ENCODE measurements around the gene RAB18.
"Not testable (repeated sequence)": the region's sequence is repeated elsewhere in the genome, so short reads cannot be mapped to it uniquely, and the experiment has no call there.

Gene RAB18

DNA sequence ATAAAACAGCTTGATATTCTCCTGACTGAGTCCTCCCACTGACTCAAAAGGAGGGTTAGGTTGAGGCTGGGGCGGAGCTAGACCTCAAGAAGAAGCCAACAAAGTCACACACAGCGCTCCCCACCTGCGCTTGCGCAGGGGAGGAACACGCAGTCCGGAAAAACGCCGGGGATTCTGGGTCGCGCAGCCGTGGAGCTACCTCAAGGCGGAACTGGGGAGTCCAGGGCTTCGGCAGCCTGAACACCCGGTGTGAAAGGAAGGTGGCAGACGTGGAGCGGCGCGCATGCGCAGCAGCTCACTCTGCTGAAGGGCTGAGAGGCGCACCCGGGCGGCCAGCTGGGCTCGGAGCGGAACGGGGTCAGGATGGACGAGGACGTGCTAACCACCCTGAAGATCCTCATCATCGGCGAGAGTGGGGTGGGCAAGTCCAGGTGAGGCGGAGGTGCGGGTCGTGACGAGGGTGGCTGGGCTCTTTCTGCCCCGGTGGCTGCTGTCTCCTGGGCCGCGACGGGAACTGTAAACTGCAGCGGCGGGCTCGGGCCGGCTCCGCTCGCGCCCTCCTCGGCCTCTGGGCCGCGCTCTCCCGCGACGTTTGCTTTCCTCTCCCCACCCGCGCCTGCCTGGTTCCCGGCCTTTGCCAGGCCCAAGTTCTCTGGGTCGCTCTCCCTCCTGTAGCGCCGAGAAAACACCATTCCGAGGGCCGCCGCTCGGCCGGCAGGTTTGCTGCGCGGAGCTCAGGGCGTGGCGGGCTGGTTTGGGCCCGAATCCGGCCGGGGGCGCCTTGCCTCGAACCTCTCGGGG lies at the start of gene RAB18:
Gene RAB18, plus strand, starts transcription at position 298 of the 801 bp plus-strand sequence. Its CDS starts 66 bp downstream, at position 364.
- peak; percentile 98 for DNase-seq (ENCODE audit: low read depth)

DNA sequence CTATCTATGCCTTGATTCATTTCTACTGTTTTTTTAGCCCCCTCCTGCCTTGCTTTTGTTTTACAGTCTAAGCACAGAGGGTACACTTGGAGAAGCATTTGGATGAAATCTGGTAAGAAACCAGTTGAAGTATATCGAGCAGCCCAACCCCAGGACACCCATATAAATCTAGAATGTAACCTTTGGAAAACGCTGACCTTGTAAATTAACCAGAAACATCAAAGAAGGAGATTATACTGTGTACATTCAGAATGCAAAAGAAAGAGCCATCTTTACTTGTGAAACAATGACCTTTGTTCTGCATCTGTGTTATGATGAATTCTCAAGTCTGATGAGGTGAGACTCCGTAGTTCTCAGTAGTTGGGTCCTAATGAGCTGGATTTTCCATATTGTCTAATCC lies 49.3 kb upstream of the RAB18 start:
- no peak for DNase-seq (ENCODE audit: low read depth)

DNA sequence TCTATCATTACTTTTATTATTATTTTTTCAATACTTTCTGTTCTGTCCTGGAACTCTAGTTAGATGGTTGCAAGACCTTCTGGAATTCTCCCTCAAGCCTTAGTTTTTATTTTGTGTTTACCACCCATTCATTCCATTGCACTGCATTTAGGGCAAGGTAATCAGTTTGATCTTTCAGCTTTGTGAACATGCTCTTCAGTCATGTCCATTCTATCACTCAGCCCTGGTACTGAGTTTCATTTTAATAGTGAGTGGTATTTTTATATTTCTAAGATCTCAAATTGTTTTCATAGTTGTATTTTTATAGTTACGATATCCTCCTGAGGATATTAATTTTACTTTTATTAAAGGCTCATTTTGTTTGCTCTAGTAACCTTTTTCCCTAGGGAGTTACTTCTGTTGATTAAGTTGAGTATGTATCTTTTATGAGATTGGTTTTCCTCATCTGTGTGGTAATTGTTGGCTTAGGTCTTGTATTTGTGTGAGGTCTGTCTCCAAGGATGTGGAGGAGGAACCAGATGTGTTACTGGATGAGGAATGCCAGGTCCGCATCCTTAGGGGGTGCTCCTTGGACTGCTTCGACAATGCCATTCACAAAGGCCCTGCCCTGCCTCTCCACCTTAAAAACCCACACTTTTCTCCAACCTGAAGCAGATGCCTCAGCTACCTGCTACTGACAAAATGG lies 46.7 kb upstream of the RAB18 start:
- DNase-seq (ENCODE audit: low read depth): no peak

DNA sequence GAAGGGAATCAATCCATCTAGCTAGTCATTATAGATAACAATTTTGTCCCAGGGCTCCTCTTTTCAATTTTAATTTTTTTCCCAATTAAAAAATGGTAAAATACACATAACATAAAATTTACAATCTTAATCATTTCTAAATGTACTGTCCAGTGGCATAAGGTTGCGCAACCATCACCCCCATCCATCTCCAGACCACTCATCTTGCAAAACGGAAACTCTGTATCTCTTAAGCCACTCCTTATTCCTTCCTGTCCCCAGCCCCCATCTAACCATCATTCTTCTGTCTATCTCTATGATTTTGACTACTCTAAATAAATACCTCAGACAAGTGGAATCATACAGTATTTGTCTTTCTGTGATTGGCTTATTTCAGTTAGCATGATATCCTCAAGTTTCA lies 46.1 kb upstream of the RAB18 start:
- DNase-seq (ENCODE audit: low read depth): peak; percentile 4

DNA sequence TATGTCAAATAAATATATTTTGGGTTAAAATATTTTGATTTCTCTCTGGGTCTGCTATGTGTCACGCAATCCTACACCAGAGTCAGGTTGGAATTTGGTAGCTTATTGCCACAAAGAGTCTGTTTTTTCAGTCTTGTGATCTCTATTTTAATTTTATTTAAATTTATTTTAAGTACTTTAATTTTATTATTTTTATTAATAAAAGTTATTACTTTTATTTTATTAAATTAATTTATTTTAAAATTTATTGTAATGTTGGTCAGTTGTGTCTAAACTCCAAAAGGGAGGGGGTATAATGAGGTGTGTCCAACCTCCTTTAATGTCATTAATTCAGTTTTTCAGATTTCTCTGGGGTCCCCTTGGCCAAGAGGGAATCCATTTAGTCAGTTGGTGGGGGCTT lies 42.8 kb upstream of the RAB18 start:
- no peak for DNase-seq (ENCODE audit: low read depth)

DNA sequence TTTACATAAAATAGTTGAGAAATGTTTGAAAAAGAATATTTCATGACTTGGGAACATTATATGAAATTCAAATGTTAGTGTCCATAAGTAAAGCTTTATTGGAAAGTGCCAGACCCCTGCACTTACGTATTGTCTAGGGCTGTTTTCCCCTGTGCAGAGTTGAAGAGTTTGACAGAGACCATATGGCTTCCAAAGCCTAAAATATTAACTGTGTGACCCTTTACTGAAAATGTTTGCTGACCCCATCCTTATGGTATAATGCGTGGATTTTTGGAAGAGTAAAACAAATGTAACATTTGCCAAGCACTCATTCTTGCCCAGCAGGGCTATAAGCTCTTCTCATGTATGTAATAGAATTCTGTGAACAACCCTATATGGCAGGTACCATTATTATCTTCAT lies 40.1 kb upstream of the RAB18 start:
- DNase-seq (ENCODE audit: low read depth): no peak

DNA sequence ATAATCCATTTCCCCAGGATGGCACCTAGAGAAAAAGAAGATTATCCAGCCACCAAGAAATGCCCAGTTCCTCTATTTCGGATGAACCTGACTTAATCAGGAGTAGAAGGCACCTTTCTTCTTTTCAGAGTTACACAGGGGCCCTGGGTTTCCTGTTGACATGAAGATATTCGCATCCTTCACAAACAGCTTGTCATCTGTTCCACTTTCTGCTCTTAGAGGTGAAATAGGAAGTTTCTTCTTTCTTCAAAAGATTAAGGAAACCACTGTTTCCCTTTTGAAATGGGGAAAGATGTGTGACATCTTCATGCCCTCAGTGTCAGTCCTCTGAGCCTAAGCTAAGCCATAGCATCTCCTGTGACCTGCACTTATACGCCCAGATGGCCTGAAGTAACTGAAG lies 39.1 kb upstream of the RAB18 start:
- DNase-seq (ENCODE audit: low read depth): no peak

DNA sequence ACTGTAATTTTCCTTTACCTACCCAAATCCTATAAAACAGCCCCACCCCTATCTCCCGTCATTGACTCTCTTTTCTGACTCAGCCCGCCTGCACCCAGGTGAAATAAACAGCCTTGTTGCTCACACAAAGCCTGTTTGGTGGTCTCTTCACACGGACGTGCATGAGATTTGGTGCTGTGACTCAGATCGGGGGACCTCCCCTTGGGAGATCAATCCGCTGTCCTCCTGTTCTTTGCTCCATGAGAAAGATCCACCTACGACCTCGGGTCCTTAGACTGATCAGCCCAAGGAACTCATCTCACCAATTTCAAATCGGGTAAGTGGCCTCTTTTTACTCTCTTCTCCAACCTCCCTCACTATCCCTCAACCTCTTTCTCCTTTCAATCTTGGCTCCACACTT lies 38.5 kb upstream of the RAB18 start:
- not testable (repeated sequence) for DNase-seq (ENCODE audit: low read depth)

DNA sequence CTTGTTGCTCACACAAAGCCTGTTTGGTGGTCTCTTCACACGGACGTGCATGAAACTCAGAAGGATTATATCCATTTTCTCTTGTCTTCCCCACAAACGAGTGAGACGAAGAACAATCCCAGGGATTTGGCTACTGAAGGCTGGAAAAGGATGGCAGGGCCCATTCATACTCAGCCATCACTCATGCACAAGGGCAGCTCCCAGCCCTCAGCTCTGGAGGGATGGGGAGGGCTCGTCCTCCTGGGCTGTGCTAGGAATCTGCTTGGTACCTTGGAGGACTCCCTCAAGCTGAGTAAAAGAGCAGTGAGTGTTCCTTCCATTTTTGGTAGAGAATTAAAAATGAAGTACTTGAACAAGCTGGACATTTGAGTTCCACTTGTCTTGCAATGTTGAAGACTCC lies 33.2 kb upstream of the RAB18 start:
- no peak for DNase-seq (ENCODE audit: low read depth)

DNA sequence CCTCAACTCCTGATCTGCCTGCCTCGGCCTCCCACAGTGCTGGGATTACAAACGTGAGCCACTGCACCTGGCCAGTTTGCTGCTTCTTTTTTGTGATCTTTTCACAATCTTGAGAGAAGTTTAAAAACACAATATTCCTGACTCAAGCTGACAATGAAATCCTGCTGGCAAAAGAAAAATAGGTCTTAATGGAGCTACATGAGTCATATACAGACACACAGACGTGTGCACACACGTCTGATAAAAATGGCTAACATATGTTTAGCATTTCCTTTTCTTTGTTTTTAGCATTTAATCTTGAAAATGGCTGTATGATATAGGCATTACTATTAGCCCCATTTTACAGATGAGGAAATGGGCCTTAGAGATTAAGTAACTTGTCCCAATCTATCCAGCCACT lies 29.4 kb upstream of the RAB18 start:
- no peak for DNase-seq (ENCODE audit: low read depth)

DNA sequence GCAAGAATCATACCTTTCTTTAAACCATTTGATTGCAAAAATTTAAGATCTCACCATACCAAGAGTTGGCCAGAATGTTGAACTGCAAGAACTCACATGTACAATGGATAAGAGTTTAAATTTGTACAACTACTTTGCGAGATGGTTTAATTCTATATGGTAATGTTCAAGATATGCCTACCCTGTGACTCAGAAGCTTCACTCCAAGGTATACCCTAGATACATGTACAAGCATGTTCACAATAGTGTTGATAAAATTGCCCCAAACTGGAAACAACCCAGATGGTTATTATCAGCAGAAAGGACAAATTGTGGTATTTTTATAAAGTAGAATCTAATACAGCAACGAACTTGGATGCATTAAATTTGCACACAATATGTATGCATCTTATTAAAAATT lies 25.1 kb upstream of the RAB18 start:
- no peak for DNase-seq (ENCODE audit: low read depth)

DNA sequence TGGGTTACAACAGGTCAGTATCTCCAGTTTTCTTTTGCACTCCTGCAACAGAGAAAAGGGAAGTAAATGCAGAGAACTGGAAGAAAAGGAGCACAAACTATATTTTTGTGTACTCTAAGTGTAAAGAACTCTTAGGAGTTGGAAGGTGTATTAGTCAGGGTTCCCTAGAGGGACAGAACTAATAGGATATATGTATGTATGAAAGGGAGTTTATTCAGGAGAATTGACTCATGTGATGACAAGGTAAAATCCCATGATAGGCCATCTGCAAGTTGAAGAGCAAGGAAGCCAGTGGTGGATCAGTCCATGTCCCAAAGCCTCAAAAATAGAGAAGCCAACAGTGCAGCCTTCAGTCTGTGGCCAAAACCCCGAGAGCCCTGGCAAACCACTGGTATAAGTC lies 22.6 kb upstream of the RAB18 start:
- DNase-seq (ENCODE audit: low read depth): no peak

DNA sequence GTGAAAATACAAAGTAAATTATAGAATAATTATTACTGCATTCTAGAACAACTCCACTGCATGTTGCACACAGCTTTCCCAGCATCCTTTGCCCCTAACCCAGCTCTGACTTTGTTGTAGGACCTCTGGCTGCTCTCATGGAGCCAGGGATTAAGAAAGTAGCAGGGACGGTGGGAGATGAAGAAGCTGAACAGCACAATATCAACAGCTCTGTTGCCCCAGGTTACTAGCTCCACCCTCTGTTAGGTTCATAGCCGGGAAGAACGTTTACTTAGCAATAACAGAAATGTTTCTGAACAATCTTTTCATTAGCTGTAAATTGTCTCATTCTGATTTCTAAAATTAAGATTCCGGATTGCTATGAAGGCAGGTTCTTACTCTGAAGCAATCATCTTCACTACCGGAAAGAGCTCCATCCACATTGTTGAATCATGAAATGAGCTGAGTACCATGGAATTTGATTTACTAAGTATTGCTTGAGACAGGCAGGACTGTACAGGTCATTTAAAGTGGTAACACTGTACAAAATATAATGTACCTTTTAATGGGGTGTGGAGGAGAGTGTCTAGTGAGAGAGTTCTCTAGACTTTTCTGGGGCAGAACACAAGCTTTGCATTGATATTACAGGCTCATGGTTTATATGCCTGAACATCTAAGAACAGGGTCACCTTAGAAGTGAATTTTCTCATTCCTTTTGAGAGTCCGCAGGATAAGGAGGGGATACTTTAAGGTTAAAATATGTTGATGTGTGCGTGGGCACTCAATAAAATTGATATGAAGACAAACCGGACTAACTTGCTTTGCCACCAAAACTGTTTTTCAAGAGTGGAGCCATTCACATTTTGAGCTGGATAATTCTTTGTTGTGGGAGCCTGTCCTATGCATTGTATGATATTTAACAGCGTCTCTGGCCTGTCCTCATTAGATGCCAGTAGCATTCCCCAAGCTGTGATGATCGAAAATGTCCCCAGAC lies 20.8 kb upstream of the RAB18 start:
- DNase-seq (ENCODE audit: low read depth): peak; percentile 41

DNA sequence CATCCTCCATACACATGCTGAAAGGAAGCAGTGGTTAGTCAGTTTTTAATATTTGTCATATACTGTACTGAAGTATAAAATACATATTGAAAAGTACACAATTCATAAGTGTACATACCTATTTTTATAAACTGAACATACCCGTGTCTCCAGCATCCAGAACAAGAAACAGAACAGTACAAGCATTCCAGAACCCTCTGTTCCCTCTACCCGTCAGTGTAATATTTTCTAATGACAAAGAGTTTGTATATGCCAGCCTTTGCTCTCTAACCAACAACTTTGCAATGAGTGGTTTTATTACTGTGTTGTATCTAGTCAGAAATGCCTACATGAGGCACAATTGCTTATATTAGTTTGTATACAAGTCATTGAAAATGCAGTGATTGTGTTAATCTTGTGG lies 18.7 kb upstream of the RAB18 start:
- no peak for DNase-seq (ENCODE audit: low read depth)

DNA sequence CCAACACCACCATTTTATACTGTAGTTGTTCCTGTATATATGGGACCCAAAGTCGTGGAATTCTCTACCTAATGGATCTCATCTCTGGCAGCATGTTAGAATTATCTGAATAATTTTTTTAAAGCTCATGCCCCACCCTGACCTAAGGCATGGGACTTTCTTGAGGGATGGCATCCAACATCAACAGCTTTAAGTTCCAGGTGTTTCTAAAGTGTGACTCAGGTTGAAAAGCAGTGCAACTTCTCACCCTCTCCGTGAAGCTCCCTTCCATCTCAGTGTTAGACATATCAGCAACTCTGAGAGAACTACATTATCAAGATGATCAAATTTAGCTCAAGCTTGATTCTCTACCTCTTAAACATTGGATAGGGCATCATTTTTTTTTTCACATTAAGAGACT lies 18.1 kb upstream of the RAB18 start:
- DNase-seq (ENCODE audit: low read depth): no peak

DNA sequence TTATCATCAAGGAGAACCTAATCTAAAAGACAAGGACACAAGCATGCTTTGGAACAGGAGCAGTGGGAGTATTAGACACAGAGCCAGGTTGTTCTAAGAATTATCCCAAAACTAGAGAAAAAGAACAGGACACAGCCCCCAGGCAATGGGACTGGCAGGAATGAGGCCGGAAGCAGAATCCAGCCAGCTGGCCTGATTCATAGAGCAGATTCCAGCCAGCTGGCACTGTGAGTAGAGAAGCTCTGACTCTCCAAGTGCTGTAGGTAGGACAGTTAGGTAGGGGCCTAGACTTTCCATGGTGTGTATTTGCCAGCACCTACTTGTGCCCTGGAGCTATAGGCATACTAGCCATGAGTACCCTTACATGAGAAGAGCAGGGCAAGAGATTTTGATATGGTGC lies 13.3 kb upstream of the RAB18 start:
- DNase-seq (ENCODE audit: low read depth): no peak

DNA sequence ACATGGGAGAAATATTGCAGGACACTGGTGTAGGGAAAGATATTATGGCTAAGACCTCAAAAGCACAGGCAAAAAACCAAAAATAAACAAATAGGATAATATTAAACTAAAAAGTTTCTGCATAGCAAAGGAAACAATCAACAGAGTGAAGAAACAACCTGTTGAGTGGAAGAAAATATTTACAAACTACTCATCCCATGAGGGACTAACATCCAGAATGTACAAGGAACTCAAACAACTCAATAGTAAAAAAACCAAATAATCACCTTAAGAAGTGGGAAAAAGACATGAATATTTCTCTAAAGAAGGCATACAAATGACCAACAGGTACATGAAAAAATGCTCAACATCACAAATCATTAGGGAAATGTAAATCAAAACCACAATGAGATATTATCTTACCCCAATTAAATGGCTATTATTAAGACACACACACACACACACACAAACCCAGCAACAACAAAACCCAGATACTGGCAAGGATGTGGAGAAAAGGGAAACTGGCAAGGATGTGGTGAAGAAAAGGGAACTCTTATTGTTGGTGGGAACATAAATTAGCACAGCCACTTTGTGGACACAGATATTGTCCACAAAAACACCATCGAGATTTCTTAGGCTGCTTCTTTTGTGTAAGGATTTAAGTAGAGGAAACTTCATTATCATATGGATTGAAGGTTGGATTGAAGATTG lies 9.8 kb upstream of the RAB18 start:
- no peak for DNase-seq (ENCODE audit: low read depth)

DNA sequence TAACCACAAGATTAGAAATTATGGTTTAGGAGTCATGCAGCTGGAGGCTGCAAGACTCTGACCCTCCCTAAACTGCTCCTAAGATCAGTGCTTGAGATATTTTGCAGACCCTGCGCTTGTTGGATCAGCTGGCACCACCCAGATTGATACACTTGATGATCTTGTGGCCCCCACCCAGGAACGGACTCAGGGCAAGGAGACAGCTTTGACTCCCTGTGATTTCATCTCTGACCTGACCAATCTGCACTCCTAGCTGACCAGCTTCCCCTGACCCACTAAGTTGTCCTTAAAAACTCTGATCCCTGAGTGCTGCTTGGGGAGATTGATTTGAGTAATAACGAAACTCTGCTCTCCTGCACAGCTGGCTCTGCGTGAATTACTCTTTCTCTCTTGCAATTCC lies 8.0 kb upstream of the RAB18 start:
- DNase-seq (ENCODE audit: low read depth): no peak

DNA sequence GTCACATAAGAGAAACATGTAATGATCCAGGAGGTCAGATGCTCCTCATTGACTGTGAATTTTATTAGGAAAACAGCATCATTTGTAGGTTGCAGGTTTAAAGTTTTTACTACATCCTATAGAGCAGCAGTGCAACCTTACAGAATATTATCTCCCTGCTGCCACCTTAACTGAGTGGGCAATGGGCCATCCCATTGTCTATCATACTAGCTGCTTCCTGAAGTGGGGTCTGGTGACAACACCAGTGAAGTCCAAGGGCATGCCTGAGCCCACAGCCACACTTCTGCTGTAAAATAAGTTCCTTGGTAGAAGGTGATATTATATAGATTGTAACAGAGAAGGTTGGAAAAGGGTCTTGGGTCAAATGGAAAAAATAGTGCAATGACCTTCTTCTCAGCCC lies 4.0 kb upstream of the RAB18 start:
- DNase-seq (ENCODE audit: low read depth): no peak

DNA sequence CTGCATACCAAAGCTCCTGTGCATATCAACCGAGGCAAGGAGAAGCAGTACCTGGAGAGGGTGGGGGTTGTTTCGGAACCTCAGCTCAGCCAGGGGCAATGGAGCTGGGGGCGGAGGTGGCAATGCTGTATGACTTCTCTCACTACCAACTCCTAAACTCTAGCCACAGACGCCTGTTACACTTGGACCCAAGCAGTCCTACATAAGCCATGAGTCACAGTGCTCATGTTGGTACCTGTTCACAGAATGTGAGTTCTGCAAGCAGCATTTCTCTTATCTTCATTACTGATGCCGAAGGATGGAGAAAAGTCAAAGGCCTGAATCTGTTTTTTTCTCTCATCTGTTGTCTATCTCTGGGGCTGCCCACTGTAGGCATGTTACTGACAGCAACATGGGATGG lies 3.2 kb upstream of the RAB18 start:
- DNase-seq (ENCODE audit: low read depth): no peak

DNA sequence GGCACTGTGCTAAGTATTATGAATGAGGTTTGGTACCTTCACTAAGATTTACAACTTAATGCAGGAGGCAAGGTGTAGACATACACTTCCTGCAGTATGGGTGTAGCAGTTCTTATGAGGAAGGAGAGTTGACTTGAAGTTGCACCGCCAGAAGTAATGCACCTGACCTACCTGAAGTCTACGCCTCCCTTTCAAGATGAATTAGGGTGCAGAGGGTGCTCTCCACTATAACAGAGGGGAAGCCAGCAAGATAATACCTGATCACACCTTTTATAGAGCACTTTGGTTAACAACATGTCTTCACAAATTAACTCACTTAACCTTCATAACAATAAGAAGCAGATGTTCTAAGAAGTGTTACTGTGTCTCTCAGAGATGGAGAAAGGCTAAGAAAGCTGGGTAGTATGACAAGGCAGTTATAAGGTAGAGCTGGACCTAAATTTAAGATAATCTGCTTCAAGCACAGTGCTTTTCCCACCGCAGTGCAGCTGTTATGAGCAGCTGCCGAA lies 552 bp upstream of the RAB18 start:
- DNase-seq (ENCODE audit: low read depth): no peak
